ENCODE measurements around the gene RRAD.
A peak's percentile ranks its signal among the peaks of the same experiment; 100 is the strongest.

The RRAD gene

DNA sequence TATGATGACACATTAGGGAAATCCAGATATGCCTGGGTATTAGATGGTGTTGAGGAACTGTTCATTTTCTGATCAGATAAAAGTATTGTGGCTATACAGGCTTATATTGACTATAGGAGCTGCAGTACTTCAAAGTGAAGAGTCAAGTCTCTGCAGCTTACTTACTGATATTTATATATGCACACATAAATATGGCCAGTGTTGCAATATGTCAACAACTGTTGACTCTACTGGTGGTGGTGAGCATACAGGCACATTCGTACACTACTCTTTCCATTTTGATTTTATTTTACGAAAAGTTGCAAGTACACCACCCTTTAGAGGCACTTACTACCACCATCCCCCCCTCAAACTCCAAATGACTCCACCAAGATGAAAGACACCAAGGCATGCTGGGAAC is 6.3 kb upstream of the RRAD start:
- DNase-seq, result no peak

DNA sequence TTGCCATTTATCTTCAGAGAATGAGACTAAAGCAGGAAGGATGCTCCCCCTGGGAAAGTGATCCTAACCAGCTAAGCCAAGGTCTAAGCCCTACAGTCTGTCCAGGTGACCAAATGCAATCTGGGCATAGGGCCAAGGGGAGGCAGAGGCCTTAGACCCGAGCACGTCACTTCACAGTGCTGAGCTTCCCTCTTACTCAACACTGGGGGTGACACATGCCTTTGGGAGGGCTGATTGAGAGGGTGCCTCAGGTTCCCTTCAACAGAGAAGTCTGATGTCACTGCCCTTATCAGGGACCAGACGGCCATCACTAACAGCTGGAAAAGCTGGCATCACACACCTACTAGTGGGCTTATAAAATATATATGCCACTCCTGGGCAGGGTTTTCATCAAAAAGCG is 4.9 kb upstream of the RRAD start:
- no peak for DNase-seq

DNA sequence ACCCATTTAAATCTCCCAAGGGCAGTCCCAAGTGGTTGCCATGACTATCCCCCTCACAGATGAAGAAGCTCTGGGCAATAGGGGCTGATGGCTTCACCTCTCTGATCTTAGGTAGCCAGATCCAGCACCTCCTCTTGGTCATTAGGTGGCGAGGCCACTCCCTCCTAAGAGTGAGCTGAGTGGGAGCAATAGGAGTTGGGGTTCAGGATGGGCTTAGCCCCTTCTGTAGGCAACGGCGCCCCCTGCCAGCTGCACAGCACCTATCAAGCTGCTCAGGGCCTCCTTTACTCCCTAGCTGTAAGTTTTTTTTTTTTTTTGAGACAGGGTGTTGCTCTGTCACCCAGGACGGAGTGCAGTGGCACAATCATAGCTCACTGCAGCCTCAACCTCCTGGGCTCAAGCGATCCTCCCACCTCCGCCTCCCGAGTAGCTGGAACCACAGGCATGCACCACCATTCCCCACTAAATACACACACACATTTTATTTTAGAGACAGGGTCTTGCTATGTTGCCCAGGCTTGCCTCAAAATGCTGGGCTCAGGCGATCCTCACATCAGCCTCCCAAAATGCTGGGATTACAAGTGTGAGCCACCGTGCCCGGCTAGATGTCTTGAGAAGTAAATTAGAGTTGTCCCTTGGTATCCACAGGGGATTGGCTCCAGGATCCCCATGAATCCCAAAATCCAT is 3.5 kb upstream of the RRAD start:
- no peak for DNase-seq

DNA sequence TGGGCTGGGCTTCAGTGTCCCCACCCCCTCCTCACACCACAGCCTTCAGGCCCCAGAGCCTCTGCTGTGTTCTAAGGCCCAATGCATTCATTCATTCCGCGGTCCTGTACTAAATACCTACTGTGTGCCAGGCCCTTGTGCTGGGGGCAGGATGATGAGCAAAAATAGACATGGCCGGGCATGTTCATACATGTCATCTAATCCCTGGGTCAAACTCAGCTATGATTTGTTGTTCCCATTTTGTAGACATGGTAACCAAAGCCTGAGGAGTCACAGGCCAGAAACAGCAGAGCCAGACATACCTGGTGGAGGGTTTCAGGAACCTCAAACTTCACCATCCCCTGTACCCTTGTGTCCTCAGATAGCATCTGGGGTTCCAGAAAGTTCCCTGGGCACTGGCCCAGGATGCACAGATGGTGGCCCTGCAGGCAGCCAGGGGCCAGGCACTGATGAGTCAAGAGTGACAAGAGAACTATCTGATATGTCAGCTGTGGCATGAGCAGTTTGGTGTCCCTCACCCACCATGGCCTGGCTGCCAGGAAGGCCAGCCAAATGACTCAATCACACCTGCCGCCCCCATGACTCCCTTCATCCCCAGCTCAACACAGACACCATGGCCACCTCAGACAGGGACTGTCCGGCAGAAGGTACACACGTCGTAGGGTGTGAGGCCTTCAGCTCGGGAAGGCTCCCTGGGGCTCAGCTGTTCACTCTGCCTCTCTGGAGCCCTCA is 2.7 kb upstream of the RRAD start:
- DNase-seq, result no peak

DNA sequence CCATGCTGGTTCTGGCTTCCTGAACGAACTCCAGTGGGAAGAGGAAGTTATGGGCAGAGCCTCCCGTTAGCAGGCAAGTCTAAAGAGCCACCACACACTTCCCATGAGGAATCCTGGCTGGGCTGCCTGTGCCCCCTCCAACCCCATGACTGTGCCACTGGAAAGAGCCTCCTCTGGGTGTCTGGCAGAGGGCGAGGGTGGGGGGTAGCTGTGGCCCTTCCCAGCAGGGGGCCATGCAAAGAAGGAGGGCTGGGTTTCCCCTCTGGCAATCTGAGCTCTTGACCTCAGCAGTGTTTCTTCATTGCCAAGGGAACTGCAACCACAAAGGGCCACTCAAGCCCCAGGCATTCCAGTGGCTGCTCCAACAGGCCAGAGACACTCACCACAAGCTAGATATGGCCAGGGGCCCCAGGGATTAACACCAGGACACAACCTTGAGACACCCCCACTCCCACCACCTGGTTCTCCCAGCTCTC is 1.7 kb upstream of the RRAD start:
- no peak for DNase-seq

DNA sequence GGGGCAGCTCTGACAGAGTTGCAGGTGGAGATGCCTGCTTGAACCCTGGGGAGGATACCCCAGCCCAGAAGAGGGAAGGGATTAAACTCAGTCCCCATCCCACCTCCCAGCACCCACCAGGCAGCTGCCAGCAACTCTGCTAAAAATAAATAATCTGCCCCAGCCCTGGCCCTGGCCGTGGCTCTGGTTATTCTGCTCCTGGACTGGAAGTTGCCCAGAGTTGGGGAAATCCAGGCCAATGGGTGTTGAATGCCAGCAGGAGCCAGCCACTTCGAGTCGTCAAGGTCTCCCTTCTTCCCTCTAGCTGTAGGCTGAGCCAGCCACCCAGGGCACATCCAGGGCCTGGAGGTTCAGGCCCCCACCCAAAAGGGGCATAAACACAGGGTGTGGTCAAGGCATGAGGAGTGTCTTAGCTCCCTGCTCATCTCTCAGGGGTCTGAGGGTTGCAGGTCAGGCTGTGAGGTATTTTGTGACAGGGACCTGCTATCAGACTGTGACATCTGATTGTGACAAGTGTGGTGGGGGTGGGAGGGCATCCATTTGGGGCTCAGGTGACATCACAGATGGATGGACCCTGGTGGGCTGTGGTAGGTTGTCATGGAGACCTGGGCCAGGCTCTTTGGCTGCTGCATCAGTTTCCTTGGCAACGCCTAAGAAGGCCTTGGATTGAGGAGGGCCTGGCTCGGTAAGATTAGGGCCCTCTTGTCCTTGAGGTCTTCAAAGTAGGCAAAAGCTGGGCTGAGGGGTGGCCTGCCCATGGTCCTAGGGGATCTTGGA is 1.0 kb upstream of the RRAD start:
- no peak for DNase-seq

DNA sequence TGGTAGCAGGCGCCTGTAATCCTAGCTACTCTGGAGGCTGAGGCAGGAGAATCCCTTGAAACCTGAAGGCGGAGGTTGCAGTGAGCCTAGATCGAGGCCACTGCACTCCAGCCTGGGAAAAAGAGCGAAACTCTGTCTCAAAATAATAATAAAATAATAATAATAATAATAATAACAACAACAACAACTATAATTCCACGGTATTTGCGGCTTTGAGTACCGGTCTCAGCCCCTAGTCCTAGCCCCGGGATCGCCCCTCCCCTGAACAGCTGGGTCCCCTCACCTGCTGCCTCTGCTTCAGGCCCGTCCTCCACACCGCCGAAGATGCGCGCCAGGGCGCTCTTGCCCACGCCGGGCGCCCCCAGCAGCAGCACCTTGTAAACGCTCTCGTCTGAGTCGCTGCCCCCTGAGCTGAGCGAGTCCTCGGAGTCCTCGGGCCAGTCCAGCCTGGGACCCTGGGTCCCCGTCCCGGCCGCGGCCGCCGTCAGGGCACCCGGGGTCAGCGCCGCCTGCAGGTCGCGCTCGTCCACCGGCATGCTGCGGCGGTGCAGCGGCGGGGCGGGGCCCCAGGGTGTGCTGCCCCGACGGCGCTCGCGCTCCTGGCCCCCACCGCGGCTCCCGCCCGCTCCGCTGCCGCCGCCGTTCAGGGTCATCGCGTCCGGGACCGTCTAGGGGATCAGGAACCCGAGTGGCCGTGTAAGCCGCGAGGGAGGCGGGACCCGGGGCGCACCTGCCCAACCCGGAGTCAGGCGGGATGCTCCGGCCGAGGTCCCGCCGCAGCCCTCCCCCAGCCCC is 611 bp downstream of the RRAD start:
- no peak for DNase-seq

DNA sequence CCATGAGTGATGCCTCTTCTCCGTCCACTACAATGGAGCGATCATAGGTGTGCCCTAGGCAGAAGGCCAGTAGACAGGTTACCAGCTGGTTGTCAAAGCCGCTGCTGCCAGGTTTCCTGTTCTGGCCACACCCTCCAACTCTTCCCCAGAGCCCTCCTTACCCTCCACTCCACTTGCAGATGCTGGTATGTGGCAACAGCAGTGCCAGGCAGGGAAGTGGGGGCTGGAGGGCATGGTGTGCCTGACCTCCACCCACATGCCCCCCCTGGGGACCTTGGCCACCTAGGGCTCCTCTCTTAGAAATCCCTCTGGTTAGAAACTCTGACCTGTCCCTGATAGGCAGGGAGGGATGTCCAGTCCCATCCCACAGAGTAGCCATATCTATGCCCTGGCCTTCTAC is 1.5 kb downstream of the RRAD start:
- no peak for DNase-seq

DNA sequence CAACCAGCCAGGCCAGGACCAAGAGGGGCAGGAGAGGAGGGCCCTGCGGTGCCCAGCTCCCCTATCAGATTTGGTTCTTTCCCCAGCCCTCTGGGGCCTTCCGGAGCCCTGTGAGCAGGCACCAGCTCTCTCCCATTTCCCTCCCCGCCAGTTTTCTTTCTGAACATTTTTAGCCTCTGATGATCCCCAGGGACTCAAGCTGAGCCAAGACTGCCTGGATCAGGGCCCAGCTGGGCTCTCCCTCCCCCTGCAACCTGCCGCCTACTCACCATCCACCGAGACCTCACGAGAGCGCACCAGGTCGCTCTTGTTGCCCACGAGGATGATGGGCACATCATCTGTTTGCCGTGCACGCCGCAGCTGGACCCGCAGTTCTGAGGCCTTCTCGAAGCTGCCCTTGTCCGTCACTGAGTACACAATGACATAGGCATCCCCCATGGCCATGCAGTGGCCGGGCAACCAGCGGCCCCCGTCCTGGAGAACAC is 2.0 kb downstream of the RRAD start:
- DNase-seq, result peak; percentile 30

DNA sequence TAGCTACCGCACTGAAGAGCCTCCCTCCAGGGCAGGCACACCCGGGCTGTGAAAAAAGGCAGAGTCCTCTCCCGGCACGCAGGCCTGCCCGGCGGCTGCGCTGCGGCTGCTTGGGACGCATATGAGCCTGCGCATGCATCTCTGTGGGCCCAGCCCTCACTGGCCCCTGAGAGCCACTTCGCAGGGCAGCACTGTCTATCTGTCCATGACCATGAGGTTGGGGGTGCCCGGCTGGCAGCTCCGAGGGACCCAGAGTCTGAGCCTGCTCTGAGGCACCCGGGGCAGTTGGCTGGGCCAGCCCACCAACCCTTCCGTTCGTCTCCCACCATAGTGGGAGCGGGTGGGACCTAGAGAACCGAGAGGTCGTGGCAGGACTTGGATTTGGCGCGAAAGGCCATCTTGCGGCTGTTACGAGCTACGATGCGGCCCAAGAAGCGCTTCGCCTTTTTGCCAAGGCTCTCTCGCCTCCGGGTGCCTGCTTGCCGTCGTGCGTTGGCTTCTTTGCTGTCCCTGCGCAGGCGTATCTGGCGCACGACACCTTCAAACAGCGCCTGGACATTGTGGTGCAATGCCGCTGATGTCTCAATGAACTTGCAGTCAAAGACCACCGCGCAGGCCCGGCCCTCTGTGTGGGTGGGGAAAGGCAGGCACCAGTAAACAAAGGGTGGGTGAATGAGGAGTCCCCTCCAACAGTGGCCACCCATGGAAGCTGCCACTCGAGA is 3.4 kb downstream of the RRAD start:
- DNase-seq, result no peak

DNA sequence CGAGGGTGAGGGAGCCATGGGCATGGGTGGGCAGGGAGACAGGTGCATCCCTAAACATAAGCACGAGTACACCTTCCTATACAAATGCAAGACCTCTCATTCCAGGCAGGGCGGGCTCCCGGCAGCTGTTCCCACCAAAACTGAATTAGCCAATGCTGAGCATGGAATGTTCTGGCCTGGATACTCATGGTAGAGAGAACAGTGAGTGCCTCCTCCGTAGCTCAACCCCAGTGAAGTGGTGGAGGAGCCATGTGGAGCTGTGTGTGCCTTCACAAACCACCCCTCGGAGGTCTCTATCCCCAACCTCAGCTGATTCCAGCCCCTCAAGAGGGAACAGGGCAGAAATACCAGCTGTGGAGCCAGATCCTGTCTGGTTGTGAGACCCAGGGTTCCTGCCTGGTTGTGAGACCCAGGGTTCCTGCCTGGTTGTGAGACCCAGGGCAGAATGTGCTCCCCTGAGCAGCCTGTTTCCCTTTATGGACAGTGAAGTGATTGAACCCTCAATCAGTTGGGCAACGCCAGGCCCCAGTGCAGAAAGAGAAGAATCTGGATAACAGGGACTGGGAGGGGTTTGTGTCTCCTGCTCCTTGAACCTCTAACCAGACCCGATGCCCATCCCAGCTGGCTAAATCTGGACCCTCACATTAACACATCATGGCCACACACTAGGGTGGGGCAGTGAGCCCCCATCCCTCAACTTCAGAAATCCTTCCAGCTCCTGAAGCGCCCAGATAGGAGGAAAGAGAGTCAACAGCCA is 4.2 kb downstream of the RRAD start:
- no peak for DNase-seq

DNA sequence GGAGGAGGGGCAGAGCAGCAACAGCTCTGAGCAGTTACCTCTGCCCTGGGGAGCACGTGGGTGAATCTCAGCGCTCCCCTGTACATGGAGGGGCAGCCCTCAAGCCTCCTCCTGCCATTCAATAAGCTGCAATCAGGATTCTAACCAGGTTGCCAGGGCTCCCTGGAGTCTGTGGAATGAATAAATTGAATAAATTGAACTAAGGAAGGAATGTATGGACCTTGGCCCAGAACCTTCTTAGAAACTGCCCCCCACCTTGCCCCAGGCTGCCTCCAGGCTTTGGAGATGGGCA is 5.1 kb downstream of the RRAD start:
- no peak for DNase-seq

DNA sequence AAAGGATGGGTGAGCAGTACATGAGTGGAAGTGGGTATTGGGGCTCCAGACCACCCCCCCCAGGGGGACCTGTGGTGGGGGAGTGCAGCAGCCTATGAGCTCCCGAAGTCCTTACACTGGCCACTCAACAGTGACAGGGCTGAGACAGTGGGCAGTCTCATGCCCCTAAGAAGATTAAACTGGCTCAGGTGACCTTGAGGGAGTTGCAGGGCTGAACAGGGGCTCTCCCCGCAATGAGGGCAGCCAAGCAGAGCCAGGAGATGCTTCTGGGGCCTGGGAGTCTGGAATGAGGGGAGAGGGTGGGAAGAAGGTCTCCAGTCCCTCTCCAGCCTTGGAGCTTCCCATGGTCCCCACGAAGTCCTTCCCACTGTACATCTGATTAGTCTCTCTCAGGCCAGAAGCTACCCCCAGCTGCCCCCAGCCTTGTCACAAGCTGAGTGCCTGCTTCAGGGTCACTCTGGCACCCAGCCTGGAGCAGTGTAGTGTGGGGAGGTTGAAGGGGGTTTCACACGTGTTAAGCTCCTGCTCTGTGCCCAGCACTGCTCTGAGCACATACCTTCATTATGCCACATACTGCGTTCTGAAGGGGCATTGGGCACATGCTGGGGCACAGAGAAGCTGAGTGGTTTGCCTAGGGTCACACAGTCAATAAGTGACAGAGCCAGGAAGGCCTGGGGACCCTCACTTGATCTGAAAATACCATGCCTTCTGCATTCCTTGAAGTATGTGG is 5.6 kb downstream of the RRAD start:
- no peak for DNase-seq

DNA sequence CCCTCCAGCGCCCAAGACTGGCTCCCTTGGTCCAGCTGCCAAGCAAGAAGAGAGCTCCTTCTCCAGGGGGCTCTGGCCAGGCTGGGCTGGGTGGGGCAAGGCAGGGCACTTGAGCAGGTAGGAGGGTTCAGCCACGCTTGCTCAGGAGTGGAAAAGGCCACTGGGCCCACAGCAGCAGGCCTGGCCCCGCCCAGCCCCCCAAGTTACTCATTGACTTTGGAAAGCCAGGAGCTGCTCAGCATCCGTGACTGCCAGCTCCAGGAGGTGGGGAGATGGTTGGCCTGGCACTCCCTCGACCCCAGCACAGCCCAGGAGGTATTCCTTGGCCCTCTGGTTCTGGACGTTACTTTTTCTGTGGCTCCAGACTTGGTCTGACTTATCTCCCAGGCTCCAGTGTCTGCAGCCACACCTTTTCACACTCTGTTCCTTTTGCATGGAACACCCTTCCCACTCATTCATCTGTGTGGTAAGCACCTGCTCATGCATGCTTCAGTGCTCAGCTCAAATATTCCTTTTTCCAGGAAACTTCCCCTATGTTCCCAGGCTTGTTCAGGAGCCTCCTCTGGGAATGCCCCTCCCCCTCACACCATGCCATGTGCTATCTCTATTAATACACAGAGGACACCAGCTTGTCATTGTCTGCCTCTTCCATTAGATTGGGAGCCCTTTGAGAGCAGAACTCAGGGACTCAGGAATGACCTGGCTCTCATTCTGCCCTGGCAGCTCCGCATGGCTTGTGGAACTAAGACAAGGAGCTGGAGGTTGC is 6.3 kb downstream of the RRAD start, which contains the start of gene CDH16:
CDH16 (minus strand) TSS at position 83 of the 766 bp plus-strand sequence. CDS start 820 bp downstream, outside the sequence.
- no peak for DNase-seq

DNA sequence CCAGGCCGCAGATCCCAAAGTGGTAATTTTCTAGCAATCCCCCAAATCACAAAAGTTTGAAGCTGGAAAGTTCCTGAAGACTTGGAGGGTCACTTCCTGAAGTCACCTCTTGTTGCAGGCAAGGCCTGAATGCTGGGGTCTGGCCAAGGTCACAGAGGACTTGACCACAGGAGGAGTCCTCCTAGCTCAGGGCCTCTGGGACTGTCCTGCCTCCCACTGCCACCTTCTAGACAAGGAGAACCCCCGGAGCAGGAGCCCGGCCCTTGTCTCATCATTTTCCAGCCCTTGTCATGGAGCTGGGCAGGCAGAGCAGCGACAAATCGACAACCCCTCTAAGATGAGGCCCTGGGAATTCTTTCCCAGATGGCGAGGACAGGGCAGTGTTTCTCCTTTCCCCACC is 7.0 kb downstream of the RRAD start:
- DNase-seq, result no peak

DNA sequence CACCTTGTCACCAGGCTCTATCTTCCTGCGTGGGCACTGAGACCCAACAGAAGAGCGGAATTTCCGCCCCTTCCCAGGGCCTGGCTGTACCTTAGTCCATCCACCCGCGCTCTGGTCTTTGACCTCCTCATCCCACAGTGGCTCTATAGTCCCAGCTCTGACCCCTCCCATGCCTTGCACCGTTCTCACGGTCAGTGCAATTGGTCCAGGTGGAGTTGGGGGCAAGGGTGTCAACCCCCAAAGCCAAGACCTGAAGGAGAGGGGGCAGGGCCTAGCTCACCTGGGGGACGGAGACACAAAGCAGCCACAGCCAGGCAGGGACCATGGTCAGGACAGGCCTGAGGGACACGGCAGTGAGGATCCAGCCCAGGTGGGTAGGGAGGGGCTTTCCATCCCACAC is 7.6 kb downstream of the RRAD start:
- no peak for DNase-seq

DNA sequence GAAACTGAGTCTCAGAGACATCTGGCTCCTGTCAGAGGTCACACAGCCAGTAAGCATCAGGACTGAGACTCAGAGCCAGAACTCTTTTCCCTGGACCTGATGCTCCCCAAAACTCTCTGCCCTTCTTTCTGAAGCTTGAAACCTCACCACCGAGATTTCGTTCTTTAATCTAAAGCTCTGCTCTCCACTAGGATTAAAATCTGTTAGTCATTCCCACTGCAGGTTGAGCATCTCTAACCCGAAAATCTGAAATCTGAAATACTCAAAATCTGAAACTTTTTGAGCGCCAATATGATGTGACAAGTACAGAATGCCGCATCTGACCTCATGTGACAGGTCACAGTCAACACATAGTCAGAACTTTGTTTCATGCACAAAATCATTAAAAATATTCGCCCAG is 8.8 kb downstream of the RRAD start:
- DNase-seq, result no peak

DNA sequence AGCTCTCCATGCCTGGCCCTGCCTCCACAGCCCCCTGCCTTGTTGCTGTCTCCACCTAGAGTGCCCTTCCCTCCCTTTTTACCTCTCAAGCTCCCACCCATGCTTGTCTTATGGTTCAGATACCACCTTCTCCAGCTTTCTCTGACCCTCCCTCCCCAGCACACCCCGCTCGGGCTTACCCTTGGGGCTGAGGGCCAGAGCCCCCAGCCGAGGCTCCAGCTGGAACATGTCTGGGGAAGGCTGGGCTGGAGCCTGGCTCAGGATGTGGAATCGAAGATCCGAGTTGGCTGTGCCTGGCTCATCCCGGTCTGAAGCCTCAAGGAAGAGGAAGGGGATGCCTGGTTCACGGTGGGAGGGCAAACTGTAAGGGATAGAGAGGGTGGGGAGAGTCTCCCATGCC is 10.3 kb downstream of the RRAD start:
- DNase-seq, result no peak

DNA sequence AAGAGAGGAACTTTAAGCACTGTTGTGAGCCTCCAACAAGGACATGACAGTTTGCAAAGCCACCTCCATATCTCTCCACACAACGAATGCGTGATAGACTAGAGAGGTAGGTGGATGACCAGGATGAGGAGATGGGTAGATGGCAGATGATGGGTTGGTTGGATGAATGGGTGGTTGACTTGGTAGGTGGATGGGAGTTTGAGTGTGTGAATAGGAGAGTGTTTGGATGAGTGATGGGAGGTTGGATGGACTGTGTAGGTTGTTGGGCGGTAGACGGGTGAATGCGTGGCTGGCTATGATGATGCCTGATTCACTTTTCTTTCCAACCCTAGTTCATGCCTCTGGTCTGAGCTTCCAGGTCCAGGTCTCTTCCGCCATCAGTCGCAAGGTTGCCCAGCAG is 10.8 kb downstream of the RRAD start:
- no peak for DNase-seq

DNA sequence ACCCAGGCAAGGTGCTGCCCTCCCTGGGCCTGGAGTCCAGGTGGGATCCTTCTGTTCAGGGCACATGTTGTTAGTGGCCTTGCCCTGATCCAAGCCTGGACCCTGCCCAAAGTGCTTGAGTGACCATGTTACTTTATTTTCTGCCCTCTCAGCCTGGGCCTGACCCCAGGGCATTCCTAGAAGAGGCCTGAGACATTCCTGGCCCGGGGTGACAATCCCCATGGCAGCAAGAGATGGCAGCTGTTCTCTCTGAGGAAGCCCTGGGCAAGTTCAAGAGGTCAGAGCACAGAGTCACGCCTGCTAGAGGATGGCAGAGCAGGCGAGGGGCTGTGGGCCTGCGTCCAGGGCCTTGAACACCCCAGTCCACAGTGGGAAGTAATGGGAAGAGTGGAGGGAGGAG is 11.6 kb downstream of the RRAD start:
- DNase-seq, result no peak
